Stimulated activated CD8-positive, alpha-beta memory T cell treated with anti-CD3 and anti-CD28 coated beads, Interleukin-15, amount 100 ng/mL, for 24 hours (primary cell): ENCODE data around the gene MIGA2.
"Not testable (repeated sequence)": the region's sequence is repeated elsewhere in the genome, so short reads cannot be mapped to it uniquely, and the experiment has no call there.

Source experiments
- DNase-seq: peaks from one replicate; pipeline ENCODE4 v3.0.0-alpha.2; 2020; ENCODE audit warnings: low read depth

Gene MIGA2

GRCh38 chr9:129036241-129036922, at the start of gene MIGA2:
TSS of gene MIGA2 (plus strand) at chr9:129036626. CDS start at chr9:129040595, 3,969 bp downstream.
- DNase-seq: peak; percentile 72

- DNase-seq: no peak
These were observed 49.8 kb upstream of the MIGA2 start for GRCh38 chr9:128986671-128987070.

GRCh38 chr9:128987805-128988204, 48.6 kb upstream of the MIGA2 start:
- no peak for DNase-seq

- no peak for DNase-seq
These were observed 43.4 kb upstream of the MIGA2 start for GRCh38 chr9:128992995-128993394.

- no peak for DNase-seq
These were observed 40.6 kb upstream of the MIGA2 start for GRCh38 chr9:128995791-128996190.

GRCh38 chr9:128998462-128998861, 38.0 kb upstream of the MIGA2 start:
- DNase-seq: no peak

- no peak for DNase-seq
These were observed 36.7 kb upstream of the MIGA2 start for GRCh38 chr9:128999581-129000206.

GRCh38 chr9:129001504-129002325, 34.7 kb upstream of the MIGA2 start:
- no peak for DNase-seq

- no peak for DNase-seq
These were observed 33.4 kb upstream of the MIGA2 start for GRCh38 chr9:129002992-129003391.

GRCh38 chr9:129004173-129004572, 32.3 kb upstream of the MIGA2 start:
- DNase-seq: not testable (repeated sequence)

- DNase-seq: no peak
These were observed 31.0 kb upstream of the MIGA2 start for GRCh38 chr9:129005336-129005997.

GRCh38 chr9:129006328-129007034, 29.9 kb upstream of the MIGA2 start:
- DNase-seq: no peak

GRCh38 chr9:129007035-129007765, 29.2 kb upstream of the MIGA2 start:
- no peak for DNase-seq

GRCh38 chr9:129007766-129008468, 28.5 kb upstream of the MIGA2 start:
- DNase-seq: no peak

- DNase-seq: no peak
These were observed 27.9 kb upstream of the MIGA2 start for GRCh38 chr9:129008469-129008965.

- no peak for DNase-seq
These were observed 27.3 kb upstream of the MIGA2 start for GRCh38 chr9:129008986-129009583.

- no peak for DNase-seq
These were observed 26.8 kb upstream of the MIGA2 start for GRCh38 chr9:129009584-129010141.

- no peak for DNase-seq
These were observed 26.0 kb upstream of the MIGA2 start for GRCh38 chr9:129010267-129010975.

GRCh38 chr9:129011170-129011569, 25.3 kb upstream of the MIGA2 start:
- no peak for DNase-seq
